SW 1271 (cell line): Measurements from ENCODE around the gene EPHA6.
"Not testable (repeated sequence)": the region's sequence is repeated elsewhere in the genome, so short reads cannot be mapped to it uniquely, and the experiment has no call there.

ENCODE experiments used
- DNase-seq, 2 experiments: peaks; one replicate each; lab custom pipeline; 2025; lab: John Stamatoyannopoulos, UW

Gene EPHA6

DNA sequence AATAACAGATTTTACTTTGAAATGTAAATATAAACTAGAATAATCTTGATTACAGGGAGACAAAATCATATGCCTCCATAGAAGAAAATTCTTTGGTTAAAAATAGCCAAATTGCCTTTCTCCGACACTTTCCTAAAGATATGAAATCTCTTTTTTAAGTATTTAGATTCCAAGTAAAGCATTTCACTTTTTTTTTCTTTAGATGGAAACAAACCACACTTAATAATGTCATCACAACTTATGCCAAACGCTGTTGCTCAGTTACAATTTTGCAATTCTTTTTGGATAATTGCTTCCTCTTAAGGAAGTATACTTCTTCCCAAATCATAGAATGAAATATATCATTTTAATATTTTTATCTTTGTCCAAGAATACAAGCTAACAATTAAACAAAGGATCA is 656.1 kb downstream of the EPHA6 start:
- DNase-seq: no peak

- no peak for DNase-seq
Observed at GRCh38 chr3:97479740-97480139, 665.3 kb downstream of the EPHA6 start.

- not testable (repeated sequence) for DNase-seq
Observed at GRCh38 chr3:97480696-97481289, 666.4 kb downstream of the EPHA6 start.

DNA sequence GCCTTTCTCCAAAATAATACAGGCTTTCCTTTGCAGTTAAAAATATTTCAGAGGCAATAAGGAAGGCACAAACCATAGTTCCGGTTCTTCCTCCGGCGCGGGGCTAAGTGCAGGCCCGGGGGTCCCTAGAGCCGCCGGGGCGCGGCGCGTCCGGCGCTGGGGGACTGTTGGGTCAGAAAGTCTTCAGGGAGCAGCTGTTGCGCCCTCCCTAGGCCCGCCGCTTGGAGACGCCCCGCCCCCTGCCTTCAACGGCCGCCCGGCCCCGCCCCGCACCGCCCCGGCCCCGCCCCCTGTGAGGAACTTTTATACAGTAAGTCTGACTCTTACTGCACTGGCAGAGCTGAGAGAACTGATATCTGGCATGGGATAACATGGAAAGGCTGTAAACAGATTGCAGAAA is 667.0 kb downstream of the EPHA6 start:
- no peak for DNase-seq

- DNase-seq: no peak
Observed at GRCh38 chr3:97485206-97485605, 670.8 kb downstream of the EPHA6 start.

- DNase-seq: no peak
Observed at GRCh38 chr3:97487587-97487986, 673.2 kb downstream of the EPHA6 start.

GRCh38 chr3:97488741-97489140 is 674.3 kb downstream of the EPHA6 start:
- DNase-seq: no peak

- no peak for DNase-seq
Observed at GRCh38 chr3:97495896-97496295, 681.5 kb downstream of the EPHA6 start.

GRCh38 chr3:97497138-97497537 is 682.7 kb downstream of the EPHA6 start:
- no peak for DNase-seq

DNA sequence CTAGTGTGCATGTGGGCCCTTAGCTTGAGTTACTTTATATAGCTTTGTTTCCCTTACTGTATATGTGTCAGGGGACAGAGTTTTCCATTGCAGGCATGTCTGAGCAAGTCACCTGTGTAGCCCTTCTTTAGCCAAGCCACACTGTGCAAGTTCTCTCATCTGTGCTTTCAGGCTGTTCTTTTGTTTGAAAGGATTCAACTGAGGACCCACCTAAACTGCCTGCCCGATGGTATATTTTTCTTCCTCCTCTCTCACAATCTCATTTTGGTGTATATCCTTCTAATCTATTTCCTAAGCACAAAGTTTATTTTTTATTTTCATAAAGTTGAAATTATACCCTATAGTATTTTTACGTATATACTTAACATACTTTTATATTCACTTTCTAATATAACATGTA is 690.1 kb downstream of the EPHA6 start:
- no peak for DNase-seq

DNA sequence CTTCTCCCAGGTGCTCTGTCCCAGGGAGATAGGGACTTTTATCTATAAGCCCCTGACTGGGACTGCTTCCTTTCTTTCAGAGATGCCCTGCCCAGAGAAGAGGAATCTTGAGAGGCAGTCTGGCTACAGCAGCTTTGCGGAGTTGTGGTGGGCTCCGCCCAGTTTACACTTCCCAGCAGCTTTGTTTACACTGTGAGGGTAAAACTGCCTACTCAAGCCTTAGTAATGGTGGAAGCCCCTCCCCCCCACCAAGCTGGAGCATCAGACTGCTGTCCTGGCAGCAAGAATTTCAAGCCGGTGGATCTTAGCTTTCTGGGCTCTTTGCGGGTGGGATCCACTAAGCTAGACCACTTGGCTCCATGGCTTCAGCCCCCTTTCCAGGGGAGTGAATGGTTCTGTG is 696.4 kb downstream of the EPHA6 start:
- no peak for DNase-seq

- no peak for DNase-seq
Observed at GRCh38 chr3:97515076-97515475, 700.7 kb downstream of the EPHA6 start.

- no peak for DNase-seq
Observed at GRCh38 chr3:97530691-97531090, 716.3 kb downstream of the EPHA6 start.

DNA sequence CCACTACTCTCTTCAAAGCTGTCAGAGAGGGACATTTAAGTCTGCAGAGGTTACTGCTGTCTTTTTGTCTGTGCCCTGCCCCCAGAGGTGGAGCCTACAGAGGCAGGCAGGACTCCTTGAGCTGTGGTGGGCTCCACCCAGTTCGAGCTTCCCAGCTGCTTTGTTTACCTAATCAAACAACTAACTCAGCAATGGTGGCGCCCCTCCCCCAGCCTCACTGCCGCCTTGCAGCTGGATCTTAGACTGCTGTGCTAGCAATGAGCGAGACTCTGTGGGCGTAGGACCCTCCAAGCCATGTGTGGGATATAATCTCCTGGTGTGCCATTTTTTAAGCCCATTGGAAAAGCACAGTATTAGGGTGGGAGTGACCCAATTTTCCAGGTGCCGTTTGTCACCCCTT is 733.2 kb downstream of the EPHA6 start:
- DNase-seq: not testable (repeated sequence)

GRCh38 chr3:97550408-97550807 is 736.0 kb downstream of the EPHA6 start:
- no peak for DNase-seq

DNA sequence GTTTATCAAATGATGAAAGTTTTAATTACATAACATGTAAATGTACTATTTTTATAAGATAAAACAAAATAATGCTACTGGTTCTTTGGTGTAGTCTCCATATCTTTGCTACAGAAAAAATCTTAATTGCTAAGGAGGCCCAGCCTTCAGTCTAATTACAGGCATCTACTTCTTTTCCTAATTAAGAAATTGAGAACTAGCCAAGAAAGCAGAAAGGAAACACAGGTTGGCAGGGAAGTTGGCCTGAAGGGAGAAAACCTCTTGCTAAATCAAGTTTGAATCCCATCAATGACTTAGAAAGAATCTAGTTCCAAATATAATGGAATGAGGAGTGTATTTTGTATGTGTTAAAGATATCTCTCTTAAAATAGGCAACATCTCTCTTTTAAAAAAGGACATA is 737.8 kb downstream of the EPHA6 start:
- DNase-seq: no peak

DNA sequence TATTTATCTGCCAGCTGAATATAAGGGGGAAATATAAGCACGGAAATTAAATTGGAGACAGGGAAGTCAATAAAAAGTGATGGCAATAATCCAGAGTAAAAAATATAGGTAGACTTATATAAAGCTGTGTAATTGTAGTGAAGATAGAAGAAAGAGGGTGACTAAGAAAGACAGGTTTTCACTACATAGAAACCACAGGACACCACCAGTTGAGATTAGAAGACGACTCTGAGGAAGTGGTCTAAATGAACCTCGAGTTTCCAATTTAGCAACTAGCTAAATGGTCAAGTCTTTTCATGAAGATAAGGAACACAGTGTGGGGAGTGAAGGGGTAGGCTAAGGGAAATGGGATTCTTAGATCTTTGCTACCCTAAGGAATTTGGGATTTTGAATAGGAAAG is 761.3 kb downstream of the EPHA6 start:
- DNase-seq: no peak

GRCh38 chr3:97576221-97576620 is 761.8 kb downstream of the EPHA6 start:
- DNase-seq: no peak

GRCh38 chr3:97579365-97579764 is 765.0 kb downstream of the EPHA6 start:
- DNase-seq: no peak

DNA sequence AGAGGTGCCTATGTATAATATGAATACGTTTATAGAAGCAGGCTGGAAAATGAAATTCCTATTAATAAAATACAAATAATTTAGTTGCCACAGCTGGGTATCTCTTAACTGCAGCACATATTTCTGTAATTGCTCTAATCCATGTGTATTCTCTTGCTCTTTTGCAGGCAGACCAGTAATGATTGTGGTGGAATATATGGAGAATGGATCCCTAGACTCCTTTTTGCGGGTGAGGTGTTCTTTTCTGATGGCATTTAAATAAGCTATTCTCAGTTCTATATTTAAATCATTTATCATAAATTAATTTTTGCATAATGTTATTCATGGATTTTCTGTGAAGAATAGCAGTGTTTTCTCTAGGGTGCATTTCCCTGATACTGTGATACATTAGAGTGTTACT is 796.2 kb downstream of the EPHA6 start:
- DNase-seq: no peak

DNA sequence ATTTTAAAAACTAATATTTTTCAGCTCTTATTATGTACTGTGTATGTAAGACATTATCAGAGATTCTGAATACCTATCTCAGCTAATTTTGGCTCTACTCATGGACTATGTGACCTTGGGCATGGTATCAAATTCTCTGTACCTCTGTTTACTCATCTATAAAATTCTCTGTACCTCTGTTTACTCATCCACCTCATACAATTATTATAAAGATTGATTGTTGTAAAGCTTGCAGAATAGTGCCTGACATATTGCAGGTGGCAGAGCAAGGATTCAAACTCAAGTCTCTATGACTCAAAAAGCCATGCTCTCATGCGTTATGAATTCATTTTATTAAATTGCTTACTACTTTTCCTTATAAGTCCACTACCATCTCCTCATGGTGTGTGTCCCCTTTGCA is 798.2 kb downstream of the EPHA6 start:
- DNase-seq: no peak

- no peak for DNase-seq
Observed at GRCh38 chr3:97613139-97613538, 798.7 kb downstream of the EPHA6 start.

DNA sequence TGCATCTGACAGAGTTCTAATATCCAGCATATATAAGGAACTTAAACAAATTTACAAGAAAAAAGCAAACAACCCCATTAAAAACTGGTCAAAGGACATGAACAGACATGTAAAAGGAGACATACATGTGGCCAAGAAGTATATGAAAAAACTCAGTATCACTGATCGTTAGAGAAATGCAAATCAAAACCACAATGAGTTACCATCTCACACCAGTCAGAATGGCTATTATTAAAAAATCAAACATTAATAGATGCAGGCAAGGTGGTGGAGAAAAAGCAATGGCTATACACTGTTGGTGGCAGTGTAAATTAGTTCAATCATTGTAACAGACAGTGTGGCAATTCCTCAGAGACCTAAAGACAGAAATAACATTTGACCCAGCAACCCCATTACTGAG is 806.1 kb downstream of the EPHA6 start:
- DNase-seq: not testable (repeated sequence)

DNA sequence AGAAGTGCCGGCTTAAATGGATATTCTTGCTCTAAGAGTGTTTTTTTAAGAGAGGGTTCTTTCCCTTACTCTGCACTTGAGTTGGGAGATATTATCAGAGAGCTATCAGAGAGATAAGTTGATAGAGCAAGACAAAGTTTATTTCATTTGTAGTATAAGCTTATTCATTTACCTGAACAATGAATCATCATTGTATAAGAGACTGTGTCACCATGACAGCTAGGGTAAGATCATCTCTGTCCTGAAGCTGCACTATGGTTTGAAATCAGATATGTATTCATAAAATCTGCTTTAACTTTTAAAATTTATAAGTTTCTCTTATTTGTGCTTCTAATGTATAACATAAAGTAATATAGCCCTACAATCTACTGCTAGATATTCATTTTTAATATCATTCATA is 822.1 kb downstream of the EPHA6 start:
- DNase-seq: no peak

DNA sequence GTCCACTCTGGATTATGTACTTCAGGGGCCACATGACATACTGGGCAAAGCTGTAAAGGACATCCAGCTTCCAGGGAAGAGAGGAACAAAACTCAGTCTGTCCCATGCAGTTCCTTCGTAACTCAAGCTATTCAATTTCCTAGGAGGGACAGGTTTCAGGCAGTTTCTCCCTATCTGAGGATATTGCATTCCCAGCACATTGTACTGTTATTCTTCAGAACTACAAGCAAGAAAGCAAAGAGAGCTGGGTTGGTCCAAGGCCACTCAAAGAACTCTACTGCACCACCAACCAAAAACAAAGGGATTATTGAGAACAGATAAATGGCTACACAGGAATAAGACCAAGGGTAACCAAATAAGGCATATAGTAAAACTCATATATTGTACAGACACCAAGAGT is 832.5 kb downstream of the EPHA6 start:
- DNase-seq: no peak
